Esophagus squamous epithelium (tissue), 4 donors: ENCODE results near the gene ADAM10.

ENCODE experiments used
- CTCF ChIP-seq, 6 experiments: fragments of 450-650 bp in 4 of 6; fragments of 200-600 bp in 2 of 6; sonication (generic) in 2 of 6; IDR thresholded peaks; one replicate each; pipeline ENCODE4 v1.5.1; 2016 to 2019; ENCODE audit warnings: antibody characterized with exemption in 6 of 6, mild to moderate bottlenecking in 4 of 6, moderate library complexity in 4 of 6
- POLR2A ChIP-seq, 4 donors: fragments of 450-650 bp; IDR thresholded peaks; one replicate each; pipeline ENCODE4 v1.6.1; 2017; ENCODE audit warnings: antibody characterized with exemption in 4 of 4, mild to moderate bottlenecking in 4 of 4, moderate library complexity in 3 of 4

- TF ChIP-seq POLR2A (IDR thresholded peaks at IDR 0.05): no peak
- no peak for TF ChIP-seq CTCF (IDR thresholded peaks at IDR 0.05)
These were observed 105.5 kb downstream of the ADAM10 start for GRCh38 chr15:58643996-58644395.
